Activated CD4-positive, alpha-beta T cell treated with anti-CD3 and anti-CD28 coated beads for 24 hours (primary cell): Measurements from ENCODE around the gene CTSZ.
"Not testable (repeated sequence)": the region's sequence is repeated elsewhere in the genome, so short reads cannot be mapped to it uniquely, and the experiment has no call there.

ENCODE experiments used
- DNase-seq, 2 donors: peaks; one replicate each; pipeline ENCODE4 v3.0.0-alpha.2; 2020; ENCODE audit warnings: low read depth in 2 of 2

Gene CTSZ

DNA sequence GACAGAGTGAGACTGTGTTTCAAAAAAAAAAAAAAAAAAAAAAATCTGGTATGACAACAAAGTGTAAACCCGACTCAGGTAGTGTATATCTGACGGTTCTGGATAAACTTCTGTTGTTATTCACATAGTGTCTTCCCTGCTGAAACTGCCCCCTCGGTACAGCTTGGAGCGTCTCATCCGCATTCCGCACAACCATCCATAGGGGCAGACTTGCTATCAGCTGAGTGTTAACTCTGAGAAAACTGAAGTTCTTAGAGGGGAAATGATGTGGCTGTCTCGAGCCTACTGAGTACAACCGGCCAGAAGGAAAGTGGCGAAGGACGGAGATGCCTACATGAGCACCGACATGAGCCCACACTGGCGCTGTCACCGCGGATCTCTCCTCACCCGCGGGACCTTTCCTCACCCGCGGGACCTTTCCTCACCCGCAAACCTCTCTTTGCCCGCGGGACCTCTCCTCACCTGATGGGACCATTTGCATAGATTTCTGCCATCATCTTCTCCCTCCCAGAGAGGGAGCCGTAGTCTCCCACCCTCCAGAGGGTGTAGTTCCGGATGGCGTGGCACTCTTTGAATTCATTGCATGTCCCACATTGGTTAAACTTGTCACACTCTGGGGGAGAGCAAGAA, 9.8 kb downstream of the CTSZ start:
- no peak for DNase-seq

DNA sequence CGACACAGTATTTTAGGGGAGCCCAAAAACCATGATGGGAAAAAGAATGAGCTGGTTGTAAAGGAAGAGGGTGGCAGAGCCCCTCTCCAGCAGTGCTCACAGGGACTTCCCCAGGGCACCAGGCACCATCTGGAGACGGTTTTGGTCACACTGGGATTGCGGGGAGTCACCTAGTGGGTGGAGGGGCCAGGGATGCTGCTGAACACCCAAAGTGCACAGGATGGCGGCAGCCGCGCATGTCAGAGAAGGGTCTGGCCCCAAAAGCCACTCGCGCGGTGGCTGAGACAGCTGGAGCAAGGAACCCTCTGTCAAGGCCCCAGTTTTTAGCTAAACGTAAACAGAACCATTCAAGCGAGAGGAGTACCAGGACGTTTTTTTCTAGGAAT, 10.8 kb downstream of the CTSZ start:
- no peak for DNase-seq

DNA sequence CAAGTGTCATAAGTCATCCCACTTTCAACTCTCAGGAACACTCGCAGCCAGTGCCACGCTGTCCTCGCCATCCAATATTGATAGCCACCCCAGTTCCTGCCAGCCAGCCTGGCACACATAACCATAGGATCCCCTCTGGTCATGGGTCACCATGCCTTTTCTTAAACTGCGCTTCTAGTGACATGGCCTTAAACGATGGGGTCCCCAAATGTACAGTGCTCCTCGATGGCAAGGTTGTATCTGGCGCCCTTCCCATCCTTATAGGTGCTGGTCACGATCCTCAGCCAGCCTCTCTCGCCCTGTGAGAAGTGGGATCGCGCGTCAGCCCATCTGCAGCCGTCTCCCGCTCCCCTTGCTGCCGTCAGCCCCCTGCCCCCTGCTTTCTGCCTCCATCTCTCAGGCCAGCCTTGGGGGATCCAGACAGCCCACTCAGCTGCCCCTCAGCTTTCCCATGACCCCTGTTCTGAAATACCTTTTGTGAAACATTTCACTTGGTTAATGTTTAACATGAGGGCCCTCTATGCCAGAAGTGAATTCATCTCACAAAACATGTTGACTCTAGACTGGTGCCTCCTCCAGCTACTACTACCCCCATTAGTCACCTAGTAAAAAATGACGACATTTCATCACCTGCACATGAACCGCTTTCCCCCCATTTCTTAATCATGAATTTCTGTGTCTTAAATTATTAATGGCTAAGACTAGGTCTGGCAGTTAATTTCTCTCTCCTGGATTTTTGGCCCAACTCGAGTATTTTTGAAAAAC, 11.4 kb downstream of the CTSZ start:
- DNase-seq: no peak

DNA sequence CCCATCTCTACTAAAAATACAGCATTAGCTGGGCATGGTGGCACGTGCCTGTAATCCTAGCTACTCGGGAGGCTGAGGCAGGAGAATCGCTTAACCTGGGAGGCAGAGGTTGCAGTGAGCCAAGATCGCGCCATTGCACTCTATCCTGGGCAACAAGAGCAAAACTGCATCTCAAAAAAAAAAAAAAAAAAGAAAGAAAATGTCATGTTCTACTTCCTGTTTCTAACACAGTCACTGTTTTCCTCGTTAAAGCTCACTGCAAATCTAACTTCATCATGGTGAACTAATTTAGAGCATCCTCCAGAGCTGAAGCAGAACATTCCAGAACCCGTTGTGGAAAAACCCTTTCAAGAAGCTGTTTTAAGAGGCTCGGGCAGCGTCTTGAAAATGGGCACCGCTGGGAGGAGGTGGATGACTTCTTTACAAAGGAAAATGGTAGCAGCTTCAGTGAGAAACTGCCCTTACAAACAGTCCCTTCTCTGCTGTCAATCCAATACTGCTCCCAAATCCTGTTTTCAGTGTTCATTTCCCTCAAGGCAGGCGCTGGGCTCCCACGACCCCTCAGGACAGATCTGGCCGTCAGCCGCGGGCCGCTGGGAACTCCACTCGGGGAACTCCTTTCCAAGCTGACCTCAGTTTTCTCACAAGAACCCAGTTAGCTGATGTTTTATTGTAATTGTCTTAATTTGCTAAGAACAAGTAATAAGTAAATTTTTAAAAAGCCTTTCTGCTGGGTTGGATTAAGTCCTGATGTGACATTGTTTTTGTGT, 12.5 kb downstream of the CTSZ start:
- no peak for DNase-seq

DNA sequence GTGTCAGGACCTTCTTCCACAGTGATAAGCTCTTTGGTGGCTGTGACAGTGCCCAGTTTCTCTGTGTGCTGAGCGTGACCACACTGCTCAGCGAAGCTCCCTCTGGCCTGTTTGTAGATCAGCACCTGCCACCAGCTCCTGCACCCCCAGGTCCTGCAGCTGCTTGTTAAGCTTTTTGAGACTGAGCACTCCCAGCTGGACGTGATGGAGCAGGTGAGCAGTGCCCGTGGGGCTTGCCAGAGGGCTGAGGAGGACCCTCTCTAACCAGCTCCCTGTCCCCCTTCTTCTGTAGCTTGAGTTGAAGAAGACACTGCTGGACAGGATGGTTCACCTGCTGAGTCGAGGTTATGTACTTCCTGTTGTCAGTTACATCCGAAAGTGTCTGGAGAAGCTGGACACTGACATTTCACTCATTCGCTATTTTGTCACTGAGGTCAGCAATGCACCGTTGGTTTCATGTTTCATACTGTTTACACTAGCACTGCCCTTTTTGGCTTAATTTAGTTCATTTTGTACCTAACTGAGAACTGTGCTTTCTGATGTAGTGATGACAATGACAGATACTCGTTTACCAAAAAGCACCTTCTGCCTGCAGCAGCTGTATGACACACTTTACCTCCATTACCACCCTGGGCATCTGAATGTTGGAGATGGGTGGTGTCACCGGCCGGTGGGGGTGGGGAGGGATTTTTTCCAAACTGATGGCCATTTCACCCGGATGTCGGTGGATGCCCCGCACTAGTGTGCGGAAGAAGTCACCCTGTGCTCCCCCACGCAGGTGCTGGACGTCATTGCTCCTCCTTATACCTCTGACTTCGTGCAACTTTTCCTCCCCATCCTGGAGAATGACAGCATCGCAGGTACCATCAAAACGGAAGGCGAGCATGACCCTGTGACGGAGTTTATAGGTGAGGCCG, 13.5 kb downstream of the CTSZ start:
- no peak for DNase-seq

DNA sequence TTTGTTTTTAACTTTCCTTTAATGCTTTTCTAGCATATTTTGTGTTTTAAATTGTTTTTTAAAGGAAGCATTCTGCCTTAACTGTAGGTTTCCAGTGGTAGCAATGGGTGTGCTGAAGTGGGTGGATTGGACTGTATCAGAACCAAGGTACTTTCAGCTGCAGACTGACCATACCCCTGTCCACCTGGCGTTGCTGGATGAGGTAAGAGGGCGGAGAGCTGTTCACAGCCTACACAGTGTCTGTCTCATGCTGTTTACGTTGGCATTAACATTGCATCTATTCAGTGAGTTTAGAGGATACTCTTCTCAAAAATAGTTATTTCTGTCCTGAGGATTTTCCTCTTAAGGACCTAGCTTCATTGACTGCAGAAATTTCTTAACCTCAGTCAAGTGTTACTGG, 14.1 kb downstream of the CTSZ start:
- no peak for DNase-seq

DNA sequence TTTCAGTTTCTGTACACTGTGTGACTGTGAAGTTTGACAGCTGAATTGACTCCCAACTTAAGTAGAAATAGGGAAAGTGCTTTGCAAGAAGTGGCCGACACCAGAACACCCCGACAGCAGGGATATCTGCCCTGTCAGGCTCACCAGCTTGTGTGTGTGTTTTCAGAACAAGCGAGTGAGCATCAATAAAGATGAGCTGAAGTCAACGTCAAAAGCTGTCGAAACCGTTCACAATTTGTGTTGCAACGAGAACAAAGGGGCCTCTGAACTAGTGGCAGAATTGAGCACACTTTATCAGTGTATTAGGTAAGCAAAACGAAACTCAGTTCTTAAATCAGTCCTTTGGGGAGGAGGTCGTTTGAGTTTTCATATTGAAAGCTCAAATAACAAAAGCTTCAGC, 15.3 kb downstream of the CTSZ start:
- DNase-seq: no peak

DNA sequence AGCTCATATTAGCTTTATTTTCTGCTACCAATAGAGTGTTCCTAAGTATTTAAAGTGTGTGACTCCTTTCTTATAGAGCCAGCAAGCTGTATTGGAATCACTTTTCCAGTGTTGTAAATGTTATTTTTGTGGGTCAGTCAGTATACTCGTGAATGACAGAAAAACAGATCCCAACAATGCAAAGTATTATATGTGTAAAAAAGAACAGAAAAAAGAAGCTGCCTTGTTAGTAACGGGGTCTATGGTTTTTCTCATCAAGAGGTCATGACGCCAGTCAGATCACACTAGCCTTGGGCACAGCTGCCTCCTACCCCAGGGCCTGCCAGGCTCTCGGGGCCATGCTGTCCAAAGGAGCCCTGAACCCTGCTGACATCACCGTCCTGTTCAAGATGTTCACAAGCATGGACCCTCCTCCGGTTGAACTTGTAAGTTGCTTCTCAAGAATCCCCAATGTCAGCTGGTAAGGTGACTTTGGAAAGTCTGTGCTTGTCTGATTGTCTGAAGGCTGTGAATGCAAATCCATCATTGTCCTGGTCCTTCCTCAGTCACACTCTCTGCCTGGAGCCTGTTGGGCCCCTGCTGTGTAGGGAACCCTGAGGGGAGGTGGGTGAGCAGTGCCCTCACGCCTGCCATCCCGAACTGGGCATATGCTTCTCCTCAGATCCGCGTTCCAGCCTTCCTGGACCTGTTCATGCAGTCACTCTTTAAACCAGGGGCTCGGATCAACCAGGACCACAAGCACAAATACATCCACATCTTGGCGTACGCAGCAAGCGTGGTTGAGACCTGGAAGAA, 16.2 kb downstream of the CTSZ start:
- DNase-seq: no peak

DNA sequence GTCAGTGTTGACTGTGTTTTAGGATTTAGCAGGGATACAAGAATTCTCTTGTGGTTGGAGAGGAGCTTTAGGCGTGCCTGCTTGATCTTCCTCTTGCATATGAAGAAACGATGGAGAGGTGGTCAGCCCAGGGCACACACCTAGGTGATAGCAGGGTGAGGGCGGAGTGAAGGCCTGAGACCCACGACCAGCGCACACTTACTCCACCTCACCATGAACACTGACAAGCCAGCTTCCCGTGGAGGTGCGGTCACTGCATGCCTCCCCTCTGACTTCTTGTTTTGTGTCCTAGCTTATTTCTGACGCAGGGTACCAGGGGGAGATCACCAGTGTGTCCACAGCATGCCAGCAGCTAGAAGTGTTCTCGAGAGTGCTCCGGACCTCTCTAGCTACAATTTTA, 17.9 kb downstream of the CTSZ start:
- DNase-seq: no peak

DNA sequence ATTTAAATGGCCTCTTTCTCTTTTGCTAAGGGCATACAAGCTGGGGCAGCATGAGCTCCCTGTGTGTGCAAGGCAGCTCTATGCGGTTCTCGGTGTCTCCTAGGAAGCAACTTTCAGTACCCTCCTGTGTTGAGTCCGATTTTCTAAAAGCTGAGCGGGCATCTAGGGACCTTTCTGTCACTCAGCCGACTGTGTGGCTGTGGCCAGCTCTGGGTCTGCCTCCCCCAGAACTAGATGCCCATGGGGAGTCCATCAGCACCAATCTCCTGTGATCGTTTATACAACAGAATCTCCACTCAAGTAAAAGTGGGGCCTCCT, 18.5 kb downstream of the CTSZ start:
- DNase-seq: no peak

DNA sequence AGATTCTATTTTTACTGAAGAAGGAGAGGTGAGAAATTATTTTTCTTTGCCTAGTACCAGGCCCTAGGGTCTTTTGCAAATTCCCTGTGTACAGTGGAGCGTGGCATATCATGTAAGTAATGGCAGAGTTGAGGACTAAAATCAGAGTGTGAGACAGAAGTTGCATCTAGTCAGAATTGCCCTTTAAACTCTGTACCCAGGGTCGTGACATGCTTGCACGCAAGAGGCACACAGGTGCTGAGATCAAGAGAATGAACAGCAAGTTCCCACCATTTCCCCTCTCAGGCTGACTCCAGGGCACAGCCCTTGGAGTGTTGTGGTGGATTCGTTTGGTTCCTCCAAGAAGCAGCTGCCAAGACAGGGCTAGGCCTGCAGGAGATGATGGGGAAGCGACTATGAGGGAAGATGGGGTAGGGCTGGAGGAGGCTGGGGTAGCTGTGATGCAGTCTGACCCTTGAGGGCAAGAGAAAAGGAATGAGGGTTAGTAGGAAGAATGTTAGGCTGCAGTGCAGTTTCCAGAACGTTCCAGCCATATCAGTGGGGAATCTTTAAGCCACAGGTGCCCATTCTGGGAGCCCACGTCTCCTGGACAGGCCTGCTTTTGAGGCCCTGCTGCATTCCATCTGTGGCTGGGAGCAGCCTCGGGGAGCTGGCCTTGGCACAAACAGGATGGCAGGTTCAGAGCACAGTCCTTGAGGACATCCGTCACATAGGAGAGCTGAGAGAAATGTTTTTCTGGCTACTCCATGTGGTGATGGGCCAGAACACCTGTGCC, 19.1 kb downstream of the CTSZ start:
- no peak for DNase-seq

DNA sequence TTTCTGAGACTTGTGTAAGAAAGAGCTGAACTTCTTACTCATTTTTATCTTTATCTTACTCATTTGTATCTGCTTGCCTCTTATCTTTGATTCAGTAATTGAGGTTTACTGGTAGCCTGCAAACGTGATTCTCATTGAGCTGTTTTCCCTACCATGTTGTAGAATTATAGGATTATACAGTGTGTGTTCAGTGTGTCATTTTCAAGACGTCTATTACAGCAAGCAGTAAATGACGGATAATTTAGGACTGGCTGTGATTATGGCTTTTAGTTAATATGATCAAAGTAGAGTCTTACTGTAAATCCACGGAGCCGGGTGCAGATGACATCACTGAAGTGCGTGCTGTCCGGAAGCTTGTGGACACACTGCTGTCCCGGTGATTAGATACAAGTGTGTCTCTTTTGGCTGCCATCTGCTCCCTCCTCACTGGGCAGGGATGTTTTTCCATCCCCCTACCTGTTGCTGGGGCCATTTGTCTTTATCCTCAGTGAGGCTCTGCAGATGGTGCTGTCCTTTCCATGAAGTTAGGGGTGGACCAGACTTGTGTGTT, 20.0 kb downstream of the CTSZ start:
- DNase-seq: no peak

DNA sequence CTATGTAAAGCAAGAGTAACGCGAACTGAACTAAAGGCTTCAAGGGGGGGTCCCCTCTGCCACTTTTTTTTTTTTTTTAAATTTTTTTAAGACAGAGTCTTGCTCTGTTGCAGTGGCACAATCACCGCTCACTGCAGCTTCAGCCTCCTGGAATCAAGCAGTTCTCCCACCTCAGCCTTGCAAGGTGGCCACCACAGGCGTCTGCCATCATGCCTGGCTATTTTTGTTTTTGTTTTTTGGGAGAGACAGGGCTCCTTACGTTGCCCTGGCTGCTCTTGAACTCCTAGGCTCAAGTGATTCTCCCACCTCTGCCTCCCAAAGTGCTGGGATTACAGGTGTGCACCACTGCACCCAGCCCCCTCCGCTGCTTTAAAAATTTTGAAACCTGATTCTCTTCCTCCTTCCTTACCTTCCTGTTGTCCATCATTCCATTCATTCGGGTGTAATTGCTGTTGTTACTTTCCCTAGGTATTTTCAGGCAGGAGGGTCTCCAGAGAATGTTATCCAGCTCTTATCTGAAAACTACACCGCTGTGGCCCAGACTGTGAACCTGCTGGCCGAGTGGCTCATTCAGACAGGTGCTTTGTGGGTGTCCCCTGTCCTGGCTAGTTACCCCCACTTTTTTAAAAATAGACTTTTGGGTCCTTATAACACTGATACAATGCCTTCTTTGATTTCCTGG, 20.6 kb downstream of the CTSZ start:
- no peak for DNase-seq

DNA sequence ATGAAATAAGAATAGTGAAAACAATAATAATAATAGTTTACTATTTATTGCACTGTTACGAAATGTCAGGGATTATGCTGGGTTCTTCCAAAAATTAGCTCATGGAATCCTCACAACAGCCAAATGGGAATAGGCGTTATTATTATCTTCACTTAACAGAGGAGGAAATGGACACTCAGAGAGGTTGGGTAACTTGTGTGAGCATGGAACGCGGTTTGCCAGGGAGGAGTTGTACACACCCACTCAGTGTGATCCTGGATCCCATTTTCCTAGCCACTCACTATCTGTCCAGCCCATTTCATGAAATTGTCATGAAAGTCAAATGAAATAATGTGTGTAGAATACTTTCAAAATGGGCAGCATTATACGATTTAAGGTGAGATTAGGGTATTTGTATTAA, 21.4 kb downstream of the CTSZ start:
- DNase-seq: no peak

DNA sequence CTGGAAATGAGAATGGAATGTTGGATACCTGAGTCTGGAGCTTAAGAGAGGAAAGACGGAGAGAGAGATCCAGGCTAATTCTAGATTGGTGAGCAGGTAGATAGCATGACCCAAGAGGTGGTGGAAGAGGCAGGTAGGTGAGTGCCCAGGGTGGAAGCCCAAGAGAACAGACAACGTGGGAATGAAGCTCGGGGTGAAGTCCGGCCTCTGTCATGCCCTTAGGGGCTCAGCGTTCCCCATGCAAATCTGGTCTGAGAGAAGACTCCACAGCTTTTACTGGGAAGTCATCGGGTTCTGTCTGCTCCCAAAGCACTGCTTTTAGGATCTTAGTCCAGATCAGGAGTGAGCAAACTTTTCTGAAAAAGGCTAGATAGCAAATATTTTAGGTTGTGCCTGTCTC, 22.4 kb downstream of the CTSZ start:
- DNase-seq: no peak

DNA sequence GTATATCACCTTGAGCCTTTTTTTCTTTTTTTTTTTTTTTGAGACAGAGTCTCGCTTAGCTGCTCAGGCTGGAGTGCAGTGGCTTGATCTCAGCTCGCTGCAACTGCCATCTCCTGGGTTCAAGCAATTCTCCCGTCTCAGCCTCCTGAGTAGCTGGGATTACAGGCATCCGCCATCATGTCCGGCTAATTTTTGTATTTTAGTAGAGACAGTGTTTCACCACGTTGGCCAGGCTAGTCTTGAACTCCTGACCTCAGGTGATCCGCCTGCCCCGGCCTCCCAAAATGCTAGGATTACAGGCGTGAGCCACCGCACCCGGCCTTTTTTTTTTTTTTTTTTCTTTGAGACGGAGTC, 24.0 kb downstream of the CTSZ start:
- not testable (repeated sequence) for DNase-seq

DNA sequence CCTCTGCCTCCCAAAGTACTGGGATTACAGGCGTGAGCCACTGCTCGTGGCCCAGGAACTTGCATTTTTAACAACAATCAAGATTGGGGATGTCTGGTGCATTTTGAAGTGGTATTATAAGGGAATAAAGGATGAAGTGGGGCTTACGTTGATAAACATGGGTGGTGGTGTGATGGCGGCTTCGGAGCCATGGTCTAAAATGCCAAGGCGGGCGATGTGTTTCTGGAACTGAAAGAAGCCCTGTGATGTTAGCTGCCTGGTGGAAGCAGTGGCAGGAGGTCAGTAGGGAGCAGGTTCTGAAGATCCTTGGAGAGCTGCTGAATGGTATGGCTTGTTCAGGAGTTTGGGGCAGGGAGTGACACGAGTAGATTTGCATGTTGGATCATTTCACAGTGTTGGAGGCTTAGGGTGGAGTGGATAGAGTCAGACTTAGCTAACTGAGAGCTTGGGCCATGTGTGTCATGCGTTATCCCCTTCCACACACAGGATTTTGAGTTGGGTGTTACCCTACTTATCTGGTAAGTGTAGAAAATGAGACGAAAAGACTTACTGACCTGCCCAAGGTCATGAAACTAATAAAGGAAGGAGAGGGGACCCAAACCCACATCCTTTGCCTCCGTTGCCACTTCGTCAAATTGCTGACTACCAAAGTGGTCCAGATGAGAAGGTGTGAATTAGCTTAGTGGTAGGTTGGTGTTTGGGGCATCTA, 24.5 kb downstream of the CTSZ start:
- no peak for DNase-seq

DNA sequence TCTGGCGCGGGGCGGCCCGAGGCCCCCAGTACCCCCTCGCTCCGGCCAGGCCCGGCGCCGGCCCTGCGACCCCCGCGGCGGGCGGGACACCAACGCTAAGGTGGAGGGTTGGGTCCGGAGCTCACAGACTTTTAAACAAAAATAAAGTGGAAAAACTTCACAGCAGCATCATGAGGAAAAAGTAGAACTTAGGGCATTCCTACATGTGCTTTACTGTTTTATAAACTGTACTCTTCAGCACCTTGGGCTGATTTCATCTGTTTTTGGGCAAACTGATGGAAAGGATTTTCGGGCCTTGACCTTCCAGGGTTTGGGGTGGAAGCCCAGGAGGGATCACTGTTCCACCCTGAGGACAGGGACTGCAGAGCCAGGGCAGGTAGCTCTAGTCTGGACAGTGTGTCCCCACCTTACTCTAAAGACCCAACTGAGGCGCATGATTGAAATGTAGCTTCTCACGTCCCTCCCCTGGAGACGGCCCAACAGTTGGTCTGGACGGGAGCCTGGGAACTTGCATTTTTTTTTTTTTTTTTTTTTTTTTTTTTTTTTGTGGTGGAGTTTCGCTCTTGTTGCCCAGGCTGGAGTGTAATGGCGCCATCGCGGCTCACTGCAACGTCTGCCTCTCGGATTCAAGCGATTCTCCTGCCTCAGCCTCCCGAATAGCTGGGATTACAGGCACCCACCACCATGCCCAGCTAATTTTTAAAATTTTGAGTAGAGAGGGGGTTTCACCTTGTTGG, 25.3 kb downstream of the CTSZ start:
- DNase-seq: no peak
